Measurements from ENCODE around the gene CLTB. TPM values are rescaled to one million over a fixed set of nuclear protein-coding genes. Genes with fewer than 3 reads are reported as not detected.
A peak's percentile ranks its signal among the peaks of the same experiment; 100 is the strongest.

The CLTB gene
- total and polyA plus RNA-seq, 4 donors = 14.2 to 49.4 (median 38.6) TPM

DNA sequence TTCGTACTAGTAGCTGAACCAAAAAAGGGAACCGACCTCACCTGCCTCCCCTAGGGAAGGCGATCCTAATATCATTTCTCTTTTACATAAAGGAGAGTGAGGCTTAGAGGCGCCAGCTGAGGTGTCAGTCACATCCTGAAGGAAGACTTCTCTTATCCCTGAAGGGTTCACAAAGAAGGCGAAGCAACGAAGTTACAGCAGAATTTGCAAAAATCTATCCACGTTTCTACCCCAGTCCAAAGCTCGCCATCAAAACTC lies 54.2 kb downstream of the CLTB start:
- no peak overlapping the region for H3K9ac ChIP-seq (ENCODE audit: low read depth in 1 of 2, low read length in 2 of 2)
- peak overlapping the region in 2 of 3 donors; percentile 48 to 68 for H3K4me3 ChIP-seq (ENCODE audit: low read depth in 1 of 3, low read length in 3 of 3)
- no peak for DNase-seq (ENCODE audit: low spot score)
- no peaks in the 10 kb centered on the region for H3K9me3 ChIP-seq (ENCODE audit: control insufficient read depth in 4 of 4, low read length in 3 of 4)
- TF ChIP-seq FOXA1 (IDR thresholded peaks at IDR 0.05) = no peak
- TF ChIP-seq, protein P1, sequence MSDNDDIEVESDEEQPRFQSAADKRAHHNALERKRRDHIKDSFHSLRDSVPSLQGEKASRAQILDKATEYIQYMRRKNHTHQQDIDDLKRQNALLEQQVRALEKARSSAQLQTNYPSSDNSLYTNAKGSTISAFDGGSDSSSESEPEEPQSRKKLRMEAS (IDR thresholded peaks at IDR 0.05) = no peak
- TF ChIP-seq, protein P2, sequence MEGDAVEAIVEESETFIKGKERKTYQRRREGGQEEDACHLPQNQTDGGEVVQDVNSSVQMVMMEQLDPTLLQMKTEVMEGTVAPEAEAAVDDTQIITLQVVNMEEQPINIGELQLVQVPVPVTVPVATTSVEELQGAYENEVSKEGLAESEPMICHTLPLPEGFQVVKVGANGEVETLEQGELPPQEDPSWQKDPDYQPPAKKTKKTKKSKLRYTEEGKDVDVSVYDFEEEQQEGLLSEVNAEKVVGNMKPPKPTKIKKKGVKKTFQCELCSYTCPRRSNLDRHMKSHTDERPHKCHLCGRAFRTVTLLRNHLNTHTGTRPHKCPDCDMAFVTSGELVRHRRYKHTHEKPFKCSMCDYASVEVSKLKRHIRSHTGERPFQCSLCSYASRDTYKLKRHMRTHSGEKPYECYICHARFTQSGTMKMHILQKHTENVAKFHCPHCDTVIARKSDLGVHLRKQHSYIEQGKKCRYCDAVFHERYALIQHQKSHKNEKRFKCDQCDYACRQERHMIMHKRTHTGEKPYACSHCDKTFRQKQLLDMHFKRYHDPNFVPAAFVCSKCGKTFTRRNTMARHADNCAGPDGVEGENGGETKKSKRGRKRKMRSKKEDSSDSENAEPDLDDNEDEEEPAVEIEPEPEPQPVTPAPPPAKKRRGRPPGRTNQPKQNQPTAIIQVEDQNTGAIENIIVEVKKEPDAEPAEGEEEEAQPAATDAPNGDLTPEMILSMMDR (IDR thresholded peaks at IDR 0.05; ENCODE audit: low read depth, low read length, missing input control) = no peak
- no peak for TF ChIP-seq YY1 (IDR thresholded peaks at IDR 0.05)
- no peaks in the 10 kb centered on the region for H3K27me3 ChIP-seq (ENCODE audit: control insufficient read depth in 4 of 4, insufficient read depth in 4 of 4, low read length in 3 of 4)
- WGBS = 73% methylated on average over 8 of the region's 8 CpGs
- H3K36me3 ChIP-seq (ENCODE audit: control insufficient read depth in 4 of 4, insufficient read depth in 3 of 4, low read depth in 1 of 4, low read length in 3 of 4) = peaks cover 0 to 6% (median 2%) of the 10 kb centered on the region in 4 donors
- H3K27ac ChIP-seq (ENCODE audit: low read depth in 1 of 2, low read length in 2 of 2) = peak overlapping the region in 1 of 2 donors; percentile 82
- H3K4me1 ChIP-seq (ENCODE audit: control insufficient read depth in 4 of 4, insufficient read depth in 4 of 4, low read length in 3 of 4) = peaks cover 6 to 32% (median 15%) of the 10 kb centered on the region in 4 donors

DNA sequence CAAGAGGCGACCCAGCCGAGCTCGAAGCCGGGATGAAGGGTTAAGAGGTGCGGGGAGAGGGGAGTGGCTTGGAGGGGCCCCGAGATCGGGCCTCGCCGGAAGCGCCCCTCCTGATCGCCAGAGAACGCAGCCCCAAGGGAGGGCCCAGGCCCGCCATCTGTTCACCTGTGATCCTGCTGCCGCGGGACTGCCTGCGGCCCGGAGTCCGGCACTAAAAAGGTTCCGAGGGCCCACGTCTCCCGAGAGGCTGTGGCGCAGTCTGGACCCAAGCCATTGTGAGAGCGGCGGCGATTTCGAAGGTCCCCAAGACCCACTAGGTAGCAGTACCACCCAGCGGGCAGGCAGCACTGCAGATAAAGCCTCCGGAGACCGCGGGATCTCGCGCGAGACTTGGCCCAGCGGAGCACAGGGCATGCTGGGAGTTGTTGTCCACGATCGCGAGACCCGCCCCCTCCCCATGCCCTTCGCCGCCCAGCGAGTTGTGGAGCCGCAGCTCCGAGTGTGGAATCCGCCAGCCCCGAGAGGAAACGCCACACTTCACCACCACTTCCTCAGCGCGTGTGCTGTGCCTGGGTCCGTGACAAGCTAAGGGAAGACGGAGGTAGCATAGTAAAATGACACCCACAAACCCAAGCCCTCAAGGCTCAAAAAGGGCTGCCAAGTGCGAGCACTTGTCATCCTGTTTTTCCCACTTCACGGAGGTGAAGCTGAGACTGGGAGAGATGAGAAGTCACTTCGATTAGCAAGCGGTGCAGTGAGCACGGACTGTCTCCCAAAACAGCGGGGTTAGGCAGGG lies 54.7 kb downstream of the CLTB start, which contains the start of gene KIAA1191:
KIAA1191 (minus strand) TSS at position 328 of the 796 bp plus-strand sequence. CDS start 2,256 bp downstream, outside the sequence.
- peak; percentile 92 for DNase-seq (ENCODE audit: low spot score)
- peaks cover 6 to 34% (median 15%) of the 10 kb centered on the region in 4 donors for H3K4me1 ChIP-seq (ENCODE audit: control insufficient read depth in 4 of 4, insufficient read depth in 4 of 4, low read length in 3 of 4)
- no peaks in the 10 kb centered on the region for H3K9me3 ChIP-seq (ENCODE audit: control insufficient read depth in 4 of 4, low read length in 3 of 4)
- H3K4me3 ChIP-seq (ENCODE audit: low read depth in 1 of 3, low read length in 3 of 3) = peak within 1 kb of the TSS; percentile 68 to 97 (median 90)
- H3K9ac ChIP-seq (ENCODE audit: low read depth in 1 of 2, low read length in 2 of 2) = peak within 1 kb of the TSS; percentile 68 to 96
- TF ChIP-seq TAF1 (conservative IDR thresholded peaks at IDR 0.05) (peak; percentile 86), FOXA1 (IDR thresholded peaks at IDR 0.05) (no peak), RAD21 (IDR thresholded peaks at IDR 0.05) (peak; percentile 68 to 70), JUND (IDR thresholded peaks at IDR 0.05) (no peak), NR2F2 (IDR thresholded peaks at IDR 0.05) (peak; percentile 34), GABPA (IDR thresholded peaks at IDR 0.05 in 1 of 2, conservative IDR thresholded peaks at IDR 0.05 in 1 of 2) (peak in 1 of 2 donors; percentile 44), RXRA (IDR thresholded peaks at IDR 0.05) (no peak), EGR1 (IDR thresholded peaks at IDR 0.05; ENCODE audit: low read depth in 2 of 2) (no peak), YY1 (IDR thresholded peaks at IDR 0.05) (peak; percentile 77), FOXA2 (IDR thresholded peaks at IDR 0.05) (no peak), HNF4A (conservative IDR thresholded peaks at IDR 0.05) (no peak), HNF4G (IDR thresholded peaks at IDR 0.05) (no peak), SP1 (IDR thresholded peaks at IDR 0.05) (peak; percentile 49)
- TF ChIP-seq, protein P3, sequence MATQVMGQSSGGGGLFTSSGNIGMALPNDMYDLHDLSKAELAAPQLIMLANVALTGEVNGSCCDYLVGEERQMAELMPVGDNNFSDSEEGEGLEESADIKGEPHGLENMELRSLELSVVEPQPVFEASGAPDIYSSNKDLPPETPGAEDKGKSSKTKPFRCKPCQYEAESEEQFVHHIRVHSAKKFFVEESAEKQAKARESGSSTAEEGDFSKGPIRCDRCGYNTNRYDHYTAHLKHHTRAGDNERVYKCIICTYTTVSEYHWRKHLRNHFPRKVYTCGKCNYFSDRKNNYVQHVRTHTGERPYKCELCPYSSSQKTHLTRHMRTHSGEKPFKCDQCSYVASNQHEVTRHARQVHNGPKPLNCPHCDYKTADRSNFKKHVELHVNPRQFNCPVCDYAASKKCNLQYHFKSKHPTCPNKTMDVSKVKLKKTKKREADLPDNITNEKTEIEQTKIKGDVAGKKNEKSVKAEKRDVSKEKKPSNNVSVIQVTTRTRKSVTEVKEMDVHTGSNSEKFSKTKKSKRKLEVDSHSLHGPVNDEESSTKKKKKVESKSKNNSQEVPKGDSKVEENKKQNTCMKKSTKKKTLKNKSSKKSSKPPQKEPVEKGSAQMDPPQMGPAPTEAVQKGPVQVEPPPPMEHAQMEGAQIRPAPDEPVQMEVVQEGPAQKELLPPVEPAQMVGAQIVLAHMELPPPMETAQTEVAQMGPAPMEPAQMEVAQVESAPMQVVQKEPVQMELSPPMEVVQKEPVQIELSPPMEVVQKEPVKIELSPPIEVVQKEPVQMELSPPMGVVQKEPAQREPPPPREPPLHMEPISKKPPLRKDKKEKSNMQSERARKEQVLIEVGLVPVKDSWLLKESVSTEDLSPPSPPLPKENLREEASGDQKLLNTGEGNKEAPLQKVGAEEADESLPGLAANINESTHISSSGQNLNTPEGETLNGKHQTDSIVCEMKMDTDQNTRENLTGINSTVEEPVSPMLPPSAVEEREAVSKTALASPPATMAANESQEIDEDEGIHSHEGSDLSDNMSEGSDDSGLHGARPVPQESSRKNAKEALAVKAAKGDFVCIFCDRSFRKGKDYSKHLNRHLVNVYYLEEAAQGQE (IDR thresholded peaks at IDR 0.05) = peak; percentile 87
- TF ChIP-seq, protein P2 (IDR thresholded peaks at IDR 0.05; ENCODE audit: low read depth, low read length, missing input control) = no peak
- TF ChIP-seq, protein P4, sequence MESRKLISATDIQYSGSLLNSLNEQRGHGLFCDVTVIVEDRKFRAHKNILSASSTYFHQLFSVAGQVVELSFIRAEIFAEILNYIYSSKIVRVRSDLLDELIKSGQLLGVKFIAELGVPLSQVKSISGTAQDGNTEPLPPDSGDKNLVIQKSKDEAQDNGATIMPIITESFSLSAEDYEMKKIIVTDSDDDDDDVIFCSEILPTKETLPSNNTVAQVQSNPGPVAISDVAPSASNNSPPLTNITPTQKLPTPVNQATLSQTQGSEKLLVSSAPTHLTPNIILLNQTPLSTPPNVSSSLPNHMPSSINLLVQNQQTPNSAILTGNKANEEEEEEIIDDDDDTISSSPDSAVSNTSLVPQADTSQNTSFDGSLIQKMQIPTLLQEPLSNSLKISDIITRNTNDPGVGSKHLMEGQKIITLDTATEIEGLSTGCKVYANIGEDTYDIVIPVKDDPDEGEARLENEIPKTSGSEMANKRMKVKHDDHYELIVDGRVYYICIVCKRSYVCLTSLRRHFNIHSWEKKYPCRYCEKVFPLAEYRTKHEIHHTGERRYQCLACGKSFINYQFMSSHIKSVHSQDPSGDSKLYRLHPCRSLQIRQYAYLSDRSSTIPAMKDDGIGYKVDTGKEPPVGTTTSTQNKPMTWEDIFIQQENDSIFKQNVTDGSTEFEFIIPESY (IDR thresholded peaks at IDR 0.05) = peak; percentile 100
- TF ChIP-seq, protein P1 (IDR thresholded peaks at IDR 0.05) = peak; percentile 65
- TF ChIP-seq, protein P5, sequence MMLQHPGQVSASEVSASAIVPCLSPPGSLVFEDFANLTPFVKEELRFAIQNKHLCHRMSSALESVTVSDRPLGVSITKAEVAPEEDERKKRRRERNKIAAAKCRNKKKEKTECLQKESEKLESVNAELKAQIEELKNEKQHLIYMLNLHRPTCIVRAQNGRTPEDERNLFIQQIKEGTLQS (IDR thresholded peaks at IDR 0.05) = no peak
- WGBS = 1% methylated on average over 56 of the region's 56 CpGs
- peaks cover 0 to 6% (median 3%) of the 10 kb centered on the region in 4 donors for H3K36me3 ChIP-seq (ENCODE audit: control insufficient read depth in 4 of 4, insufficient read depth in 3 of 4, low read depth in 1 of 4, low read length in 3 of 4)
- H3K27me3 ChIP-seq (ENCODE audit: control insufficient read depth in 4 of 4, insufficient read depth in 4 of 4, low read length in 3 of 4) = no peaks in the 10 kb centered on the region
- peak within 1 kb of the TSS; percentile 22 to 82 for H3K27ac ChIP-seq (ENCODE audit: low read depth in 1 of 2, low read length in 2 of 2)

All from liver (tissue), 9 donors.